HFF-Myc (cell line): Measurements from ENCODE around the gene SLC10A6.

ENCODE experiments used
- DNase-seq: peaks from one replicate; pipeline ENCODE4 v3.0.0-alpha.2; 2011; ENCODE audit warnings: low read depth; ENCODE audit errors: extremely low read depth
- H3K4me3 ChIP-seq: replicated peaks from 2 replicates; pipeline ENCODE4 v1.5.1; 2011; ENCODE audit warnings: low read depth, mild to moderate bottlenecking, control low read depth, low read length
- TF ChIP-seq, protein P1 (sequence below): IDR thresholded peaks from 2 replicates; pipeline ENCODE4 v1.5.1; 2012; ENCODE audit warnings: mild to moderate bottlenecking, low read depth, low read length, control low read depth; ENCODE audit errors: missing control alignments

Gene SLC10A6

DNA sequence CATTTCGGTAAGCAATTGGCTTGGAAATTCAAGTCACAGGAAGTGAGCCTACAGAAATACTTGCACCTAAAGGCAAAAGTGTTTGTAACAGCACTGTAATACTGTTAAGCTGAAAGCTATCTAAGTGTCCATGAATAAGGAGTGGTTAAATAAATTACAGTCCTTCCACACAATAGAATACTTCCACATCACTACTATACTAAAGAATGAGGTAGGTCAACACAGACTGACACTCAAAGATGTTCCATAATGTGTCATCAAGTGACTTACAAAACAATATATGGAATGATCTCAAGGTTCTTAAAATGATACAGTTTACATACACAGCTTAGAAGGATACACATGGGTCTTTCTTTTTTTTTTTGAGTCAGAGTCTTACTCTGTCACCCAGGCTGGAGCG is 27.0 kb downstream of the SLC10A6 start:
- DNase-seq = no peak
- no peak overlapping the region for H3K4me3 ChIP-seq
- TF ChIP-seq, protein P1, sequence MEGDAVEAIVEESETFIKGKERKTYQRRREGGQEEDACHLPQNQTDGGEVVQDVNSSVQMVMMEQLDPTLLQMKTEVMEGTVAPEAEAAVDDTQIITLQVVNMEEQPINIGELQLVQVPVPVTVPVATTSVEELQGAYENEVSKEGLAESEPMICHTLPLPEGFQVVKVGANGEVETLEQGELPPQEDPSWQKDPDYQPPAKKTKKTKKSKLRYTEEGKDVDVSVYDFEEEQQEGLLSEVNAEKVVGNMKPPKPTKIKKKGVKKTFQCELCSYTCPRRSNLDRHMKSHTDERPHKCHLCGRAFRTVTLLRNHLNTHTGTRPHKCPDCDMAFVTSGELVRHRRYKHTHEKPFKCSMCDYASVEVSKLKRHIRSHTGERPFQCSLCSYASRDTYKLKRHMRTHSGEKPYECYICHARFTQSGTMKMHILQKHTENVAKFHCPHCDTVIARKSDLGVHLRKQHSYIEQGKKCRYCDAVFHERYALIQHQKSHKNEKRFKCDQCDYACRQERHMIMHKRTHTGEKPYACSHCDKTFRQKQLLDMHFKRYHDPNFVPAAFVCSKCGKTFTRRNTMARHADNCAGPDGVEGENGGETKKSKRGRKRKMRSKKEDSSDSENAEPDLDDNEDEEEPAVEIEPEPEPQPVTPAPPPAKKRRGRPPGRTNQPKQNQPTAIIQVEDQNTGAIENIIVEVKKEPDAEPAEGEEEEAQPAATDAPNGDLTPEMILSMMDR = no peak

DNA sequence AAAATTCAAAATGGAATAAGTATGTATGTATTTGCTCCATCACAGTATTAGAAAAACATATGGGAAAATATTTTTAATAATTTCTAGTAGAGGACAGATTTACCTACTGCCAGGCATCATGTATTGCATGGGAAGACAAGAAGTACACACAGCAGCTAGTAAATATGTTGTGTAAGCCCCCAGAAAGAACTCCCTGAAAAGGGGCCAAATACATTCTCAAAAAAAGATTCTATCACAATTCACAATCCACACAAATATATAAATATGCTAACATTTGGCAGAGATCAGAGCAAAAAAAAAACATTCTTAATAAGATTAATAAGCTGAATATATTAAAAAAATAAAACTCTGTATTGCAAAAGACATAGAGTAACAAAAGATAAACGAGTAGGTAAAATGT is 28.0 kb downstream of the SLC10A6 start:
- TF ChIP-seq, protein P1 = no peak
- no peak for DNase-seq
- no peak overlapping the region for H3K4me3 ChIP-seq

DNA sequence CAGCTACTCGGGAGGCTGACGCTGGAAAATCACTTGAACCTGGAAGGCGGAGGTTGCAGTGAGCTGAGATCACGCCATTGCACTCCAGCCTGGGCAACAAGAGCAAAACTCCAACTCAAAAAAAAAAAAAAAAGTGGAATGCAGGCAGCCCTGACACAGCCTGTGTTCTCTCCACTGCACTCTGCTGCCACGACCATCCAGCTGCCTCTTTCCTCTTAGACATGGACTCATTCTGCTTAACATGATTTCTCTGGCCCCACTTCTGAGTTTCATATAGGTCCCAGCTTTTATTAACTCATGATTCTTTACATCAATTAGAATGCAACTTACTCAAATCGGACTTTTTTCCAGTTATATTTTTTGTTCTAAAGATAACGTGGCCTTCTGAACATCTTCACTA is 29.6 kb downstream of the SLC10A6 start:
- H3K4me3 ChIP-seq = no peak overlapping the region
- TF ChIP-seq, protein P1 = no peak
- no peak for DNase-seq

DNA sequence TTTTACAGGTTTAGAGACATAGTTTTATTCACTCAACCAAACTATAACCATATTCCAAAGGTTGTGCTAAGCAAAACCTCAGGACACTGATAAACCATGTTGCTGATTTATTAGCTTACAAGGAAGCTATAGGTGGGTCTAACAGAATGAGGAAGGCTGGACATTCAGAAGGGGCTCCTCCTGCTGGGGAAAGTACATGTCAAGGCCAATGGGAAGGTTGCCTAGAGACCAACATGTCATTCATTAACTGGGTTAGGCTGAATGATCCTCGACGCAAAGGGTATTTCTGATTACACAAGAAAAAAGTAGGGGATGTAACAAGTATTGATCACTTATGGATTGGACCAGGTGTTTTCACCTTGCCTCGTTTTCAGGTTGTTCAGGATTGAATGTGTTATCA is 30.3 kb downstream of the SLC10A6 start:
- H3K4me3 ChIP-seq = no peak overlapping the region
- TF ChIP-seq, protein P1 = no peak
- no peak for DNase-seq

DNA sequence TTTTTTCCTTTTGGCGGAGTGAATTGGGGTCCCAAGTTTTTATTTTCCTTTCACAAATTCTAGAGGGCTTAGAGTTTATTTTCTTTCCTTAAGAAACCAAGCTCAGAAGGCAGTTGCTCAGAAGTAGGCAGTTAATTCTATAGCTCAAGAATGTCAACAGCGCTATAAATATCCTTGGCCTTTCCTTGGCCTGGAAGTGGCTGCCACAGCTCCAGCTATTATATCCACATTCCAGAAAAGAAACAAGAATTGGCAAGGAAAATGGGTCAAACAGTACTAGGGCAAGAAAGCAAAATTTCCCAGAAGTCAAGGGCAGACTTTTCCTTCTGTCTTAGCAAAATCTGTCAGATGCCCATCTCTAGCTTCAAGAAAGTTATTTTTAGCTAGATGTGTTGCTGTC is 31.0 kb downstream of the SLC10A6 start:
- TF ChIP-seq, protein P1 = no peak
- no peak for DNase-seq

DNA sequence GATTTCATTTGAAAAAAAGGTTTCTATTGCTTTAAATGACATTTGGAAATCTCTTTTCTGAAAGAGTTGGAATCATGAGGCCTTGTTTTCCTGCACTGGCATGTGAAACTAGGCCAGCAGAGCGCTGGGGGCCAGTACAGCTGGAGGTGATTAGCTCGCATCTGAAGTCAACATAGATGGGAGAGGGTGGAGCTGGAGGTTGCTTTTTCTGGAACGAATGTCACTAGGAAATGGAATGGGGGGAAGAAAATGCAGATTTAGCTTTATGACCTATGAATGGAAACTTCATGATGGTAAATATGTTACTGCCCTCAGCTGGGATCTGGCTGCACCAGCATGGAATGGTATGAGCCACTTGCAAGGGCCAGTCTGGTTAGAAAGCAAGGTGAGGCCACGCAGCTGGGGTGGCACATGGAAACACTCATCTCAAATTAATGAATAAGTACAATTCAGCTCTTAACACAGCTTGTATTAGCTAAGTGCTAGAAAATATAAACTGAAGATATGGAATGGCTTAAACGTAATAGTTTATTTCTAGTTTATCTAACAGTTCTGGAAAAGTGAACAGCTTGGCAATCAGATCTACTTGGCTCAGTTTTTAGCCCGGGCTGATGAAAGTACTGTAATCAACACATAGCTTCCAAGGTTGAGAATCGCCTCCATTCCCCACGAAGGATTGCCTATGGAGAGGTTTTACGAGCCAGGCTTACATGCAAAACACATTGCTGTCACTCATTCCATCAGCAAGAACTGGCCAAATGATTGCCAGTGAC is 32.5 kb downstream of the SLC10A6 start:
- DNase-seq = peak; percentile 88
- no peak overlapping the region for H3K4me3 ChIP-seq
- TF ChIP-seq, protein P1 = no peak

More for the DNA sequence above, 31.0 kb downstream of the SLC10A6 start:
- no peak overlapping the region for H3K4me3 ChIP-seq

DNA sequence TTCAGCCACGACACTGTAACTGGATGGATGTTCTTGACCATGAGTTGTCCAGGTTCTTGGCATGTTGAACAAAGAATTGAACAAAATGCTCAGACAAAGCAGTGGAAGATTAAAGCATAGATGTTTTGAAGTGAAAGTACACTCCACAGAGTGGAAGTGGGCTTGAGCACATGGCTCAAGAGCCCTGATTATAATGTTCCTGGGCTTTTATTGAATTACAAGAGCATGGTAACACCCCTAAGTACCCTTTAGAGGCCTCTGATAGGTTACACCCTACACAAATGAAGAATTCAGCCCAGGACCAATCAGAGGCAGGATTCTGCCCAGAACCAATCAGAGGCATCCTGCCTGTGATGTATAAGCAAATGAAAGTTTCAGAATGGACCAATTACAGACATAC is 33.5 kb downstream of the SLC10A6 start:
- TF ChIP-seq, protein P1 = no peak
- no peak overlapping the region for H3K4me3 ChIP-seq
- no peak for DNase-seq
